HEK293T (cell line): ENCODE measurements around the gene HMCN2.

ENCODE experiments used
- ARNT ChIP-seq: fragments of 450-650 bp; IDR thresholded peaks from 2 replicates; pipeline ENCODE4 v1.6.1; 2017; ENCODE audit warnings: mild to moderate bottlenecking
- CTBP1 ChIP-seq: fragments of 450-650 bp; IDR thresholded peaks from 2 replicates; pipeline ENCODE4 v1.6.1; 2016; ENCODE audit warnings: borderline replicate concordance
- ELF4 ChIP-seq: fragments of 450-650 bp; IDR thresholded peaks from 2 replicates; pipeline ENCODE4 v1.6.1; 2017; ENCODE audit warnings: antibody characterized with exemption
- FOXA1 ChIP-seq: fragments of 450-650 bp; IDR thresholded peaks from 2 replicates; pipeline ENCODE4 v1.6.1; 2016; ENCODE audit warnings: mild to moderate bottlenecking
- FOXK2 ChIP-seq: fragments of 450-650 bp; IDR thresholded peaks from 2 replicates; pipeline ENCODE4 v1.6.1; 2016; ENCODE audit warnings: mild to moderate bottlenecking
- FOXM1 ChIP-seq: fragments of 450-650 bp; IDR thresholded peaks from 2 replicates; pipeline ENCODE4 v1.6.1; 2017; ENCODE audit warnings: mild to moderate bottlenecking, borderline replicate concordance
- L3MBTL2 ChIP-seq: fragments of 450-650 bp; conservative IDR thresholded peaks from 2 replicates; pipeline ENCODE4 v1.6.1; 2016; ENCODE audit warnings: mild to moderate bottlenecking
- LEF1 ChIP-seq: fragments of 450-650 bp; IDR thresholded peaks from 2 replicates; pipeline ENCODE4 v1.6.1; 2017; ENCODE audit warnings: mild to moderate bottlenecking, borderline replicate concordance
- NFRKB ChIP-seq: fragments of 450-650 bp; IDR thresholded peaks from 2 replicates; pipeline ENCODE4 v1.6.1; 2016; ENCODE audit warnings: mild to moderate bottlenecking, moderate library complexity
- SP1 ChIP-seq: fragments of 450-650 bp; IDR thresholded peaks from 2 replicates; pipeline ENCODE4 v1.6.1; 2017
- SUZ12 ChIP-seq: fragments of 450-650 bp; IDR thresholded peaks from 2 replicates; pipeline ENCODE4 v1.6.1; 2016; ENCODE audit warnings: mild to moderate bottlenecking
- TARDBP ChIP-seq: fragments of 450-650 bp; IDR thresholded peaks from 2 replicates; pipeline ENCODE4 v1.6.1; 2016
- ZNF384 ChIP-seq: fragments of 450-650 bp; IDR thresholded peaks from 2 replicates; pipeline ENCODE4 v1.6.1; 2016

GRCh38 chr9:130299785-130300615 lies 34.4 kb downstream of the HMCN2 start:
- TF ChIP-seq FOXA1 (no peak), FOXK2 (no peak), LEF1 (no peak), SP1 (no peak), L3MBTL2 (no peak), NFRKB (no peak), ARNT (no peak), ELF4 (no peak), TARDBP (no peak), ZNF384 (no peak), SUZ12 (no peak), FOXM1 (no peak), CTBP1 (no peak)
